DND-41 (cell line): Measurements from ENCODE around the gene JARID2.

ENCODE experiments used
- ATAC-seq: fragments of 200-7000 bp; cut with Tn5 transposase; 3 replicates; pipeline ENCODE4 v1.9.1; 2021; ENCODE audit warnings: low read depth; ENCODE audit not compliant: insufficient read depth
- DNase-seq: peaks from one replicate; pipeline ENCODE4 v3.0.0-alpha.2; 2020
- H2AFZ ChIP-seq: 2 replicates; pipeline ENCODE4 v1.6.0; 2012; ENCODE audit warnings: low read depth, low read length
- H3K27ac ChIP-seq: 2 replicates; pipeline ENCODE4 v1.5.1; 2012; ENCODE audit warnings: low read length, inconsistent platforms
- H3K27me3 ChIP-seq: fragments of 200-600 bp; sonication (generic); 2 replicates; pipeline ENCODE4 v1.6.0; 2012; ENCODE audit warnings: low read length, mild to moderate bottlenecking, inconsistent platforms; ENCODE audit not compliant: insufficient read depth, poor library complexity
- H3K36me3 ChIP-seq: 2 replicates; pipeline ENCODE4 v1.5.1; 2012; ENCODE audit warnings: low read length, inconsistent platforms; ENCODE audit not compliant: insufficient read depth
- H3K4me1 ChIP-seq: 2 replicates; pipeline ENCODE4 v1.5.1; 2012; ENCODE audit warnings: mild to moderate bottlenecking, low read length; ENCODE audit not compliant: insufficient read depth
- H3K4me2 ChIP-seq: 2 replicates; pipeline ENCODE4 v1.6.0; 2012; ENCODE audit warnings: mild to moderate bottlenecking, moderate library complexity, low read length, inconsistent platforms; ENCODE audit not compliant: insufficient read depth
- H3K4me3 ChIP-seq, 2 experiments: fragments of 200-600 bp in 1 of 2; shearing (Covaris generic) in 1 of 2; 2 replicates each; pipeline ENCODE4 v1.5.1; 2012 to 2016; ENCODE audit warnings: inconsistent platforms in 2 of 2, low read length in 2 of 2, mild to moderate bottlenecking in 2 of 2, low read depth in 1 of 2, moderate library complexity in 1 of 2
- H3K79me2 ChIP-seq: 2 replicates; pipeline ENCODE4 v1.6.0; 2012; ENCODE audit warnings: low read length, inconsistent platforms; ENCODE audit not compliant: insufficient read depth
- H3K9ac ChIP-seq: 2 replicates; pipeline ENCODE4 v1.6.0; 2012; ENCODE audit warnings: low read depth, mild to moderate bottlenecking, inconsistent platforms, low read length, moderate library complexity
- H3K9me3 ChIP-seq: 2 replicates; pipeline ENCODE4 v1.5.1; 2012; ENCODE audit warnings: low read length, moderate library complexity, mild to moderate bottlenecking, inconsistent platforms; ENCODE audit not compliant: insufficient read depth, severe bottlenecking
- H4K20me1 ChIP-seq: 2 replicates; pipeline ENCODE4 v1.6.0; 2012; ENCODE audit warnings: low read length; ENCODE audit not compliant: insufficient read depth
- EZH2 ChIP-seq: IDR thresholded peaks from 3 replicates; pipeline ENCODE4 v1.6.1; 2012; ENCODE audit warnings: borderline replicate concordance, low read depth, mild to moderate bottlenecking, moderate library complexity, low read length, inconsistent platforms; ENCODE audit not compliant: severe bottlenecking
- TF ChIP-seq, protein P1 (sequence below): IDR thresholded peaks from 2 replicates; pipeline ENCODE4 v1.5.1; 2012; ENCODE audit warnings: borderline replicate concordance, low read length, moderate library complexity, mild to moderate bottlenecking; ENCODE audit not compliant: poor library complexity, severe bottlenecking; ENCODE audit errors: extremely low read depth

JARID2 gene

DNA sequence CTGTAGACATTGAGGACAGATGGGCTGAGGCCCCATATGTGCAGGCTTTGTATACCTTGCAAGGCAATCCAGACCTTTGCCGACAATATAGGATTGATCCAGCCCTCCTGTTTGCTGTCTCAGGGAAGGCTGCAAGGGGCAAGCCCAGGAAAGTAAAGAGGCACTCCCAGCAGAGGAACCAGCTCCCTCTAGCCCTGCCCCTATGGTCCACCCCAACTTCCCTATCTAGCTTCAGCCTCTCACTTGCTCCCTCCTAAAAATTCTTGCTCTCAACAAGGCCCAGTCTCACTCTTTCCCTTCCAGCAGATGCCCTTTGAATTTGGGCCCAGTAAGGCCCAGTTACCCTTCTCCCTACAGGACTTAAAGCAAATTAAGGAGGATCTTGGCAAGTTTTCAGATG lies 92.6 kb downstream of the JARID2 start:
- DNase-seq = no peak
- Histone ChIP-seq H3K4me2 (no peak overlapping the region), H3K27ac (no peak overlapping the region), H3K9me3 (no peaks in the 10 kb centered on the region), H3K79me2 (peaks cover 76% of the 10 kb centered on the region), H3K9ac (no peak overlapping the region), H3K4me1 (peaks cover 18% of the 10 kb centered on the region), H3K36me3 (no peaks in the 10 kb centered on the region), H2AFZ (no peak overlapping the region), H4K20me1 (peaks cover 65% of the 10 kb centered on the region), H3K27me3 (no peaks in the 10 kb centered on the region), H3K4me3 (no peak overlapping the region)
- ATAC-seq = no peak
- TF ChIP-seq, protein P1, sequence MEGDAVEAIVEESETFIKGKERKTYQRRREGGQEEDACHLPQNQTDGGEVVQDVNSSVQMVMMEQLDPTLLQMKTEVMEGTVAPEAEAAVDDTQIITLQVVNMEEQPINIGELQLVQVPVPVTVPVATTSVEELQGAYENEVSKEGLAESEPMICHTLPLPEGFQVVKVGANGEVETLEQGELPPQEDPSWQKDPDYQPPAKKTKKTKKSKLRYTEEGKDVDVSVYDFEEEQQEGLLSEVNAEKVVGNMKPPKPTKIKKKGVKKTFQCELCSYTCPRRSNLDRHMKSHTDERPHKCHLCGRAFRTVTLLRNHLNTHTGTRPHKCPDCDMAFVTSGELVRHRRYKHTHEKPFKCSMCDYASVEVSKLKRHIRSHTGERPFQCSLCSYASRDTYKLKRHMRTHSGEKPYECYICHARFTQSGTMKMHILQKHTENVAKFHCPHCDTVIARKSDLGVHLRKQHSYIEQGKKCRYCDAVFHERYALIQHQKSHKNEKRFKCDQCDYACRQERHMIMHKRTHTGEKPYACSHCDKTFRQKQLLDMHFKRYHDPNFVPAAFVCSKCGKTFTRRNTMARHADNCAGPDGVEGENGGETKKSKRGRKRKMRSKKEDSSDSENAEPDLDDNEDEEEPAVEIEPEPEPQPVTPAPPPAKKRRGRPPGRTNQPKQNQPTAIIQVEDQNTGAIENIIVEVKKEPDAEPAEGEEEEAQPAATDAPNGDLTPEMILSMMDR = no peak
- no peak for TF ChIP-seq EZH2

GRCh38 chr6:15339081-15339480 lies 93.2 kb downstream of the JARID2 start:
- no peak overlapping the region for H2AFZ ChIP-seq
- H3K4me1 ChIP-seq = peaks cover 18% of the 10 kb centered on the region
- H3K27ac ChIP-seq = no peak overlapping the region
- no peaks in the 10 kb centered on the region for H3K9me3 ChIP-seq
- H3K27me3 ChIP-seq = no peaks in the 10 kb centered on the region
- H3K4me3 ChIP-seq = no peak overlapping the region
- peaks cover 65% of the 10 kb centered on the region for H4K20me1 ChIP-seq
- ATAC-seq (no peak), DNase-seq (no peak)
- no peak for TF ChIP-seq EZH2
- TF ChIP-seq, protein P1 = no peak
- no peaks in the 10 kb centered on the region for H3K36me3 ChIP-seq
- no peak overlapping the region for H3K9ac ChIP-seq
- peaks cover 75% of the 10 kb centered on the region for H3K79me2 ChIP-seq
- H3K4me2 ChIP-seq = no peak overlapping the region

- Histone ChIP-seq H2AFZ (no peak overlapping the region), H4K20me1 (peaks cover 63% of the 10 kb centered on the region), H3K4me2 (no peak overlapping the region), H3K36me3 (no peaks in the 10 kb centered on the region), H3K4me3 (no peak overlapping the region), H3K9me3 (no peaks in the 10 kb centered on the region), H3K9ac (no peak overlapping the region), H3K79me2 (peaks cover 74% of the 10 kb centered on the region), H3K4me1 (peaks cover 18% of the 10 kb centered on the region), H3K27ac (peak overlapping the region; percentile 62; the same call in 1 of the 2 replicates), H3K27me3 (no peaks in the 10 kb centered on the region)
- DNase-seq = no peak
- no peak for ATAC-seq
- TF ChIP-seq EZH2 = no peak
- TF ChIP-seq, protein P1 = no peak
Observed at GRCh38 chr6:15340105-15340601, 94.3 kb downstream of the JARID2 start.
